GM19452 (cell line): Measurements from ENCODE around the gene SGCG.
"Not testable (repeated sequence)": the region's sequence is repeated elsewhere in the genome, so short reads cannot be mapped to it uniquely, and the experiment has no call there.

Experiments used
- ATAC-seq: cut with Tn5 transposase; IDR thresholded peaks from one replicate; pipeline ENCODE4 v1.9.1; 2021; ENCODE audit not compliant: unreplicated experiment

The SGCG gene

GRCh38 chr13:23205807-23206206 lies 25.0 kb downstream of the SGCG start:
- ATAC-seq, result no peak

GRCh38 chr13:23212671-23213070 lies 31.9 kb downstream of the SGCG start:
- ATAC-seq, result no peak

GRCh38 chr13:23231241-23231640 lies 50.5 kb downstream of the SGCG start:
- ATAC-seq, result no peak

GRCh38 chr13:23235994-23236393 lies 55.2 kb downstream of the SGCG start:
- ATAC-seq, result no peak

- no peak for ATAC-seq
Measured at GRCh38 chr13:23243066-23243465, 62.3 kb downstream of the SGCG start.

GRCh38 chr13:23248410-23248809 lies 67.6 kb downstream of the SGCG start:
- not testable (repeated sequence) for ATAC-seq

- ATAC-seq, result no peak
Measured at GRCh38 chr13:23254506-23254905, 73.7 kb downstream of the SGCG start.

GRCh38 chr13:23267571-23267970 lies 86.8 kb downstream of the SGCG start:
- ATAC-seq, result no peak

GRCh38 chr13:23268441-23268840 lies 87.7 kb downstream of the SGCG start:
- ATAC-seq, result peak; percentile 74

GRCh38 chr13:23271331-23271730 lies 90.6 kb downstream of the SGCG start:
- no peak for ATAC-seq

GRCh38 chr13:23273498-23273897 lies 92.7 kb downstream of the SGCG start:
- ATAC-seq, result no peak

- no peak for ATAC-seq
Measured at GRCh38 chr13:23279321-23279720, 98.5 kb downstream of the SGCG start.

- ATAC-seq, result no peak
Measured at GRCh38 chr13:23288564-23288963, 107.8 kb downstream of the SGCG start.

- ATAC-seq, result no peak
Measured at GRCh38 chr13:23288995-23289394, 108.2 kb downstream of the SGCG start.

GRCh38 chr13:23289917-23290357 lies 109.2 kb downstream of the SGCG start:
- ATAC-seq, result no peak

- no peak for ATAC-seq
Measured at GRCh38 chr13:23292586-23292985, 111.8 kb downstream of the SGCG start.

- not testable (repeated sequence) for ATAC-seq
Measured at GRCh38 chr13:23314837-23315236, 134.1 kb downstream of the SGCG start.

GRCh38 chr13:23319883-23320224 lies 139.1 kb downstream of the SGCG start:
- ATAC-seq, result no peak

- peak; percentile 20 for ATAC-seq
Measured at GRCh38 chr13:23320926-23321534, 140.3 kb downstream of the SGCG start.

- ATAC-seq, result peak; percentile 81
Measured at GRCh38 chr13:23321535-23322241, 140.9 kb downstream of the SGCG start.

- no peak for ATAC-seq
Measured at GRCh38 chr13:23322353-23323336, 141.9 kb downstream of the SGCG start.
